Measurements from ENCODE around the gene PROZ.

The PROZ gene

GRCh38 chr13:113168211-113168610, 9.8 kb downstream of the PROZ start:
- TF ChIP-seq CTCF (IDR thresholded peaks at IDR 0.05; ENCODE audit: control insufficient read depth, insufficient read depth, low read depth, low read length, missing control alignments), result no peak

GRCh38 chr13:113169277-113170272, 11.1 kb downstream of the PROZ start:
- no peak overlapping the region for H3K4me3 ChIP-seq (ENCODE audit: control insufficient read depth, low read depth, low read length)
- TF ChIP-seq CTCF (IDR thresholded peaks at IDR 0.05; ENCODE audit: control insufficient read depth, insufficient read depth, low read depth, low read length, missing control alignments), result no peak
- DNase-seq (ENCODE audit: low read depth), result no peak

More at GRCh38 chr13:113168211-113168610, 9.8 kb downstream of the PROZ start:
- DNase-seq (ENCODE audit: low read depth), result no peak
- no peak overlapping the region for H3K4me3 ChIP-seq (ENCODE audit: control insufficient read depth, low read depth, low read length)

- no peak overlapping the region for H3K4me3 ChIP-seq (ENCODE audit: control insufficient read depth, low read depth, low read length)
- TF ChIP-seq CTCF (IDR thresholded peaks at IDR 0.05; ENCODE audit: control insufficient read depth, insufficient read depth, low read depth, low read length, missing control alignments), result no peak
- no peak for DNase-seq (ENCODE audit: low read depth)
Measured at GRCh38 chr13:113170511-113170910, 12.1 kb downstream of the PROZ start.

- no peak overlapping the region for H3K4me3 ChIP-seq (ENCODE audit: control insufficient read depth, low read depth, low read length)
- no peak for DNase-seq (ENCODE audit: low read depth)
- no peak for TF ChIP-seq CTCF (IDR thresholded peaks at IDR 0.05; ENCODE audit: control insufficient read depth, insufficient read depth, low read depth, low read length, missing control alignments)
Measured at GRCh38 chr13:113171250-113172125, 13.0 kb downstream of the PROZ start.

- TF ChIP-seq CTCF (IDR thresholded peaks at IDR 0.05; ENCODE audit: control insufficient read depth, insufficient read depth, low read depth, low read length, missing control alignments), result no peak
- no peak overlapping the region for H3K4me3 ChIP-seq (ENCODE audit: control insufficient read depth, low read depth, low read length)
- DNase-seq (ENCODE audit: low read depth), result no peak
Measured at GRCh38 chr13:113172419-113172926, 14.0 kb downstream of the PROZ start.

- no peak overlapping the region for H3K4me3 ChIP-seq (ENCODE audit: control insufficient read depth, low read depth, low read length)
- no peak for DNase-seq (ENCODE audit: low read depth)
- no peak for TF ChIP-seq CTCF (IDR thresholded peaks at IDR 0.05; ENCODE audit: control insufficient read depth, insufficient read depth, low read depth, low read length, missing control alignments)
Measured at GRCh38 chr13:113176280-113176679, 17.8 kb downstream of the PROZ start.

Data from AG09309 (cell line).